A549 (cell line): ENCODE measurements around the gene CELF4.

Source experiments
- CTCF ChIP-seq: fragments of >200 bp; sonication (Bioruptor Twin); formaldehyde crosslinking; IDR thresholded peaks from 3 replicates; pipeline ENCODE4 v1.5.1; 2016
- ESRRA ChIP-seq: fragments of 150-350 bp; IDR thresholded peaks from 2 replicates; pipeline ENCODE4 v1.6.1; 2014; ENCODE audit warnings: mild to moderate bottlenecking, low read length, borderline replicate concordance
- HDAC2 ChIP-seq: fragments of 200-600 bp; sonication (generic); IDR thresholded peaks from 2 replicates; pipeline ENCODE4 v1.6.1; 2016
- HOXA7 ChIP-seq: fragments of 250-450 bp; sonication (Bioruptor Pico); IDR thresholded peaks from 2 replicates; pipeline ENCODE4 v1.5.0; 2020; ENCODE audit warnings: mild to moderate bottlenecking, moderate library complexity
- KDM1A ChIP-seq: fragments of 200-600 bp; sonication (generic); IDR thresholded peaks from 2 replicates; pipeline ENCODE4 v1.6.1; 2016; ENCODE audit warnings: low read depth, mild to moderate bottlenecking
- MAFK ChIP-seq: fragments of 450-650 bp; IDR thresholded peaks from 2 replicates; pipeline ENCODE4 v1.6.1; 2014; ENCODE audit not compliant: partially characterized antibody
- MYC ChIP-seq: IDR thresholded peaks from 2 replicates; pipeline ENCODE4 v1.6.1; 2012; ENCODE audit warnings: mild to moderate bottlenecking, inconsistent platforms, low read length, improper control_type of control experiment, borderline replicate concordance
- POLR2A ChIP-seq: IDR thresholded peaks from 2 replicates; pipeline ENCODE4 v1.6.1; 2012; ENCODE audit warnings: mild to moderate bottlenecking, low read length
- RAD21 ChIP-seq, 2 experiments: fragments of >200 bp in 1 of 2; sonication (Bioruptor Twin) in 1 of 2; formaldehyde crosslinking in 1 of 2; IDR thresholded peaks in 1 of 2; conservative IDR thresholded peaks in 1 of 2; 2 replicates in 1 of 2; 3 replicates in 1 of 2; pipeline ENCODE4 v1.6.1; 2012 to 2018; ENCODE audit warnings: inconsistent platforms in 1 of 2
- REST ChIP-seq: fragments of 200-600 bp; sonication (generic); IDR thresholded peaks from 2 replicates; pipeline ENCODE4 v1.6.1; 2016; ENCODE audit warnings: antibody characterized with exemption, mild to moderate bottlenecking, moderate library complexity

- no peak for TF ChIP-seq ESRRA
- no peak for TF ChIP-seq REST
- no peak for TF ChIP-seq POLR2A
- no peak for TF ChIP-seq CTCF
- TF ChIP-seq MYC, result no peak
- TF ChIP-seq MAFK, result no peak
- no peak for TF ChIP-seq RAD21 (conservative IDR thresholded peaks at IDR 0.05 in 1 of 2, IDR thresholded peaks at IDR 0.05 in 1 of 2)
- TF ChIP-seq HDAC2, result no peak
- TF ChIP-seq HOXA7, result no peak
- no peak for TF ChIP-seq KDM1A
Measured at GRCh38 chr18:37297106-37297505, 268.5 kb downstream of the CELF4 start.
